GM18511 (cell line): ENCODE results near the gene STAT4.
A peak's percentile ranks its signal among the peaks of the same experiment; 100 is the strongest.

Source experiments
- ATAC-seq: cut with Tn5 transposase; IDR thresholded peaks from one replicate; pipeline ENCODE4 v1.9.1; 2021; ENCODE audit warnings: mild to moderate bottlenecking, moderate library complexity; ENCODE audit not compliant: unreplicated experiment

Gene STAT4

DNA sequence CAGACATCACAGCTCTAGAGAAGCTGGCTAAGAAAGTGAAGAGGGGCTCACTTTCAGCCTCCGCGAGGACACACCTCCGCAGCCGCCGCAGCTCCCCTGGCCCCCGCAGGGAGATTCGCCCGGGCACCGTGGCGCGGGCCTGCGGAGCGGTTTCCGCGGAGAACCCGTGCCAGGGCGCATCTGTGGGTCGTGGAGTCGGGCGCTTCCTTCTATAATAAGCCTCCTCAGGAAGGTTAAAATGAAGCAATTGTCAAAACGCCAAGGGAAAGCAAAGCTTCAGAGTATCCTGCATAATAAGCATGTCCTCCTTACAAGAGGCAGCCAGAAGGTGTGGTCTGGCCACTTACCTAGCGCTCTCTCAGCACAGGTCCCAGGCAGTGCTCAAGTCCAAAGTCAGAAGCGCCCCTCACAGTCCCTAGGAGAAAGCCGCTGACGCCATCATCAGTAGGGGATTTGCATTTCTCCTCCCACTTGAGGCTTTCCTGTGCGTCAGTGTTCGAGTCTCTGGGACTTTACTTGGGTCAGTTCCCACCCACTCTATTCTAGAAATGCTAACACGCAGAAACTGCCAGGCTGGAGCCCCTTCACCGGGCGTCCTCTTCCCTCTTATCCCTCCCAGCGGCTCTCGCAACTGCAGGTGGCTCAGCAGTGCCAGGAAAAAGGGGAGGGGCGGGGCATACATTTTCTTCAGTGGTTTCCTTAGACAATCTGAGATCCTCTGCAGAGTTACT is at the start of gene STAT4:
Gene STAT4 (minus strand): TSS at position 395 of the 731 bp plus-strand sequence. CDS start 2,791 bp downstream, outside the sequence.
- peak; percentile 88 for ATAC-seq

DNA sequence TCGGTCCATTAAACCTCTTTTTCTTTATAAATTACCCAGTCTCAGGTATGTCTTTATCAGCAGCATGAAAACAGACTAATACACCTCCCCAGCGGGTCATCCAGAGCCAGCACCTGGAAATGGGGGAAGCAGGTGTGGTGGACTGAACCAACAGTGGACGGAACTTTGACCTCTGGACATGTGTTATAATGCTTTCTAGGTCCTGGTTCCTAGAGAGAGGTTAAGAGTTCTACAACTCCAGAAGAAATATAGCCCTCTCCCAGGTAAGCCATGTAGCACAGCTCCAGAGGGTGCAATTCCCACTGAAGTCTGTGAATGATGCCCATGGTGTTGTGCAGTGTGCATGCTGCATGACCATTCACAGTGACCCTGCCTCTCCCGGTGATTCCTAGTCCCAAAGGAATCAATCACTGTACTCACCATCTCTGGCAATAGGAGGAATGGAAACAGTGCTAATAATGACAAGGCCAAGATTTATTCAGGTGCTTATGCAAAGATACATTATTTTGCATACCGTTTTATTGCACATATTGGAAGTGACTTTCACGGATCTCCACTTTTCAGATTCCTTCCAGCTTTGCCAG is 49.2 kb upstream of the STAT4 start:
- no peak for ATAC-seq

GRCh38 chr2:191198271-191198670 is 47.5 kb upstream of the STAT4 start:
- ATAC-seq: no peak

- ATAC-seq: no peak
Observed at GRCh38 chr2:191197096-191197495, 46.3 kb upstream of the STAT4 start.

DNA sequence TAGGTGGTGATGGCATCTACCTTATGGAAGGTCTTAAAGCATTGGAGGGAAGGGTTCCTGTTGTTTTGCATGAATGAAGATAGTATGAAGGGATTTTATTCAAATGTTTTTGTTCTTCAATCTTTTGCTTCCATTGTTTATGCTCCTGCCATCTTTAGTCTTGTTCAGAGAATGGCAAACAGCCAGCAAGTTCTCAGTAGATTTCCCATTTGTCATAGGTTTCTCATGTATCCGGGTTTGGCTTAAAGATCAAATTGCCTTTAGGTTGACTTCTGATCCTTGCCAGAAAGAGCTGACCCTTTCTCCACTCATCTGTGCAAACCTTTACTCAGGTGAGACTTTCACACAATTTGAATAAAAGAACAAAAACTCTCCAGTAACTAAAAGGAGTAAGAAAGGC is 44.2 kb upstream of the STAT4 start:
- no peak for ATAC-seq

DNA sequence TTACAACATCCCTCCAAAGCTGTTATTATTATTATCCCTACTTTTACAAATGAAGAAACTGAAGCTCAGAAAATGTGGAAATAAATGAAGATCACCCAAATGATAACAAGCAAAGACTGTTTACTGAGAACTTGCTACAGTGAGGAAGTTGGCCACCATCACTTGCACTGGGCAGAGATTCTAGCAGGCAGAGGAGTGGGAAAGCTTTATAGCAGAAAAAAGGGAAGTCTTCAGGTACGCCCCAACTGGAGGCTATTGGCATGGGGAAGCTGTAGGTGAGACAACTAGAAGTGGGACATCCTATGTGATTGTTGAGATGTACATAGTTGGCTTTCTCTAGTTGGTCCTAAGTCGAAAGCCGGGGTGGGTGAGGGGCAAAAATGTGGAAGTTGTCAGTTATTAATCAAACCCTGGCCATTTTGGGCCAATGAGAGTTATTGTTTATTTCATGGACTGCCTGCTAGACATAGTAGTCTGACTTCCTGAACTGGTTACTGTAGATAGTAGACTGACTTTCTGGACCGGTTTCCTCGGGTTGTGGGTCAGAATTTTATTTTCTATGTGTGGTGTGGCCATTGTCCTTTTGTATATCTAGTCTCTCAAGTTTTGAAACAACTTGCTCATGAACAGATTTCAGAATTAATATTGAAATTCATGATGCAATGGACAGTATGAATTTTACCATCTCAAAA is 40.2 kb upstream of the STAT4 start:
- no peak for ATAC-seq

DNA sequence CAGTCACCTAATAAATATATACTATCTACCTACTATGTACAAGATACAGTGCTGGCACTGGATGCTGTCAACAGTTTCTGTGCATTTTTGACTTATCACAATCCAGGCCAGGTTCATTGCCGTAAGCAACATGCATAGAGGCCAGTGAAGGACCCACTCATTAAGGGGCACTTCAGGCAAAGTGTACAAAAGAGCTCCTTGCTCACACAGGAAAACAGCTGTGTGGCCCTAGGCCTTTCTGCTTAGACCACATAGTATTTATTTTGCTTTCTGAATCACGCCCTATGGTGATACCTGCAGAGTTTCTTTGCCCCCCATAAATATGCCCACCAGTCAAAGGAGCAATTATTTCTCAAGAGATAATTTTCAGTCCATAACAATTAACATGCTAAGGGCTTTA is 39.6 kb upstream of the STAT4 start:
- ATAC-seq: no peak

DNA sequence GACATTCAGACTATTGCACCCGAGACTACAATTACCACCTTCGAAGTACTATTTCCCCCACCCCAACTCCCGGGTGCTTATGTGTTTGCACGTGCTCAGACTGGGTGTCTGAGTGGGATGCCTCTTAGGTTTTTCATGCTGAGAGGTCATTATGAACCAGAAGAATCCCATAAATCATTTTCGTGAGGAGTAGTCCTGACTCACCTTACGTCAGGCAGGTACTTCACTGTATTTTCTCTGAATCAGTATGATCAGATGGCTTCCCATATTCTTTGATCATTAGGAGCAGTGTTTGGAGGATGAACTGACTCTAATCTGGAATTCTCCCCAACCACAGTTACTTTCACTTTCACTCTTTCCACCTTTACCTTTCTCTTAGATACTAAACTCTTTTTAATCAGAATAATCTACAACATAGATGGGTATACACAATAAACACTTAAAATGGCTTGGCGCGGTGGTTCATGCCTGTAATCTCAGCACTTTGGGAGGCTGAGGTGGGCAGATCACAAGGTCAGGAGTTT is 38.4 kb upstream of the STAT4 start:
- no peak for ATAC-seq

DNA sequence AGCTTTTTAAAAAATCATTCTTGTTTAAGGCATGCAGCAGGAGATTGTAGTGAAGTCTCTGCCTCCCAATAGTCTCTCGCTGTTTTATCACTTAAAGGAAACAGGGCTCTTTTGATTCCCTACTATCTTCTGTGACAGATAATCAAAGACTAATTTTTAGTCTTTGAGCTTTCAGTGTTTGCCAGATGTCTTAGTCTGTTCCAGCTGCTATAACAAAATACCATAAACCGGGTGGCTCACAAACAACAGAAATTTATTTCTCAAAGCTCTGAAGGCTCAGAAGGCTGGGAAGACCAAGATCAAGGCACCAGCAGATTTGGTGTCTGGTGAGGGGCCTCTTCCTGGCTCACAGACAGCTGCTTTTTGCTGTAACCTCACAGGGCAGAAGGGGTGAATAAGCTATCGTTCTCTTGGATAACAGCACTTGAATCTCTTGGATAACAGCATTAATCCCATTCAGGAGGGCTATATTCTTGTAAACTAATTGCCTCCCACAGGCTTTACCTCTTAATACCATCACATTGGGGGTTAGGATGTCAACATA is 37.8 kb upstream of the STAT4 start:
- no peak for ATAC-seq

GRCh38 chr2:191187105-191187829 is 36.5 kb upstream of the STAT4 start:
- no peak for ATAC-seq

- ATAC-seq: no peak
Observed at GRCh38 chr2:191184457-191184856, 33.7 kb upstream of the STAT4 start.

GRCh38 chr2:191183516-191183915 is 32.7 kb upstream of the STAT4 start:
- ATAC-seq: no peak

DNA sequence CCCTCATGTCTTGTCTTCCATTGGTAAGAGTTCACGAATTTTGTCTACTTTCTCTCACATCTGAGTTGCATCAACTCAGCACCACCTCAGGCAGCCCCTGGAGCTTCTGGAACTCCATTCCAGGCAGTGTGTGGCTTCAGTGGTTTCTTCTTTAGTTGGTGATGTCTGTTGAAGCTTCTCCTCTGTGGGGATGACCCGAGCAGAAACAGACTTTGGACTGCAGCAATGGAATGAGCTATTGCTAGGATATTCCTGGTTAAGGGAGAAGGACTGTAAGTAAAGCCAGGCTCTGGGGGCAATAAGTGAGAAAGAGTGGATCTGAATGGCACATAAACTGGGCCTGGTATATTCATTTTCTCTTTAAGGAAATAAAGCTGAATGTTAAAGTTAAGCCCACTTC is 32.3 kb upstream of the STAT4 start:
- ATAC-seq: no peak

- no peak for ATAC-seq
Observed at GRCh38 chr2:191180713-191181112, 29.9 kb upstream of the STAT4 start.

- ATAC-seq: no peak
Observed at GRCh38 chr2:191180276-191180675, 29.5 kb upstream of the STAT4 start.

- ATAC-seq: no peak
Observed at GRCh38 chr2:191178806-191179514, 28.2 kb upstream of the STAT4 start.

DNA sequence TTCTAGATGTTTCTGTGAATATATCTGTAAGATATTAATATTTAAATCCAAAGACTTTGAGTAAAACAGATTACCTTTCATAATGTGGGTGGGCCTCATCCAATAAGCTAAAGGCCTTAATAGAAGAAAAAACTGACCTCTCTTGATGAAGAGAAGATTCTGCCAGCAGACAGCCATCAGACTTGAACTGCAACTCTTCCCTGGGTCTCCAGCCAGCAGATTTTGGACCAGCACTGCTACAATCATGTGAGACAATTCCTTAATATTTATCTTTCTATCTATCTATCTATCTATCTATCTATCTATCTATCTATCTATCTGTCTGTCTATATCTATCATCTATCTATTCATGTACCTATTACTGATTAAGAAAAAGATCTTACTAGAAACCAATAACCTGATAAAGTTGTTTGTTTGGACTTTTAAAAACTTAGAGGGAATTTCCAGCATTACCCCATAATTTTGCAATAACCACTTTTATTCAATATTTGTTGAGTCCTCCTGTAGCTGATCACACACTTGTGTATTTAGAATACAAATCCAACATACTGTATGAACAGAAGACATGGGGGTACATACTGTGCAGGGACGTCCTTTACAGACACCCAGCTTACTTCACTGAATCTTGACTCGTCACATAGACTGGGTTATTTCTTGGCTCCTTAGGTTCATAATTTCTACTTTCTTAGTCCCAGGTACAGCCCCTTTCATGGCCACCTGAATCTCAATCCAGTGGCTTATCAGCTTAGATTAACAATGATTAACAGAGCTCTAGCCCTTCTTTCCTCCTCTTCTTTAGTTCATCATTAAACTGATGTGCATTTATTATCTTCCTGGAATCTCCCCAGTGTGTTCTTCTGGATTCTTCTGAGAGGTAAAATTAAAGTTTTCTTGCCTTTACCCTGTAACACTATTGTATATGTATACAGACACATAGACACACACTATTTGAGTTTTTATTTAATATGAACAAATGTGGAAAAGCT is 27.2 kb upstream of the STAT4 start:
- ATAC-seq: no peak

GRCh38 chr2:191176801-191177438 is 26.1 kb upstream of the STAT4 start:
- ATAC-seq: peak; percentile 45

GRCh38 chr2:191176305-191176704 is 25.5 kb upstream of the STAT4 start:
- peak; percentile 59 for ATAC-seq
